GM12872 (cell line): ENCODE results near the gene GREB1.

ENCODE experiments used
- TF ChIP-seq, protein P1 (sequence below): IDR thresholded peaks from 3 replicates; pipeline ENCODE4 v1.5.1; 2011; ENCODE audit warnings: low read depth, mild to moderate bottlenecking, low read length, moderate library complexity; ENCODE audit not compliant: insufficient read depth

Gene GREB1, protein sequence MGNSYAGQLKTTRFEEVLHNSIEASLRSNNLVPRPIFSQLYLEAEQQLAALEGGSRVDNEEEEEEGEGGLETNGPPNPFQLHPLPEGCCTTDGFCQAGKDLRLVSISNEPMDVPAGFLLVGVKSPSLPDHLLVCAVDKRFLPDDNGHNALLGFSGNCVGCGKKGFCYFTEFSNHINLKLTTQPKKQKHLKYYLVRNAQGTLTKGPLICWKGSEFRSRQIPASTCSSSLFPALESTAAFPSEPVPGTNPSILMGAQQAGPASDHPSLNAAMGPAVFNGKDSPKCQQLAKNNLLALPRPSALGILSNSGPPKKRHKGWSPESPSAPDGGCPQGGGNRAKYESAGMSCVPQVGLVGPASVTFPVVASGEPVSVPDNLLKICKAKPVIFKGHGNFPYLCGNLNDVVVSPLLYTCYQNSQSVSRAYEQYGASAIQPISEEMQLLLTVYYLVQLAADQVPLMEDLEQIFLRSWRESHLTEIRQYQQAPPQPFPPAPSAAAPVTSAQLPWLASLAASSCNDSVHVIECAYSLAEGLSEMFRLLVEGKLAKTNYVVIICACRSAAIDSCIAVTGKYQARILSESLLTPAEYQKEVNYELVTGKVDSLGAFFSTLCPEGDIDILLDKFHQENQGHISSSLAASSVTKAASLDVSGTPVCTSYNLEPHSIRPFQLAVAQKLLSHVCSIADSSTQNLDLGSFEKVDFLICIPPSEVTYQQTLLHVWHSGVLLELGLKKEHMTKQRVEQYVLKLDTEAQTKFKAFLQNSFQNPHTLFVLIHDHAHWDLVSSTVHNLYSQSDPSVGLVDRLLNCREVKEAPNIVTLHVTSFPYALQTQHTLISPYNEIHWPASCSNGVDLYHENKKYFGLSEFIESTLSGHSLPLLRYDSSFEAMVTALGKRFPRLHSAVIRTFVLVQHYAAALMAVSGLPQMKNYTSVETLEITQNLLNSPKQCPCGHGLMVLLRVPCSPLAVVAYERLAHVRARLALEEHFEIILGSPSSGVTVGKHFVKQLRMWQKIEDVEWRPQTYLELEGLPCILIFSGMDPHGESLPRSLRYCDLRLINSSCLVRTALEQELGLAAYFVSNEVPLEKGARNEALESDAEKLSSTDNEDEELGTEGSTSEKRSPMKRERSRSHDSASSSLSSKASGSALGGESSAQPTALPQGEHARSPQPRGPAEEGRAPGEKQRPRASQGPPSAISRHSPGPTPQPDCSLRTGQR (N-terminal part only)

DNA sequence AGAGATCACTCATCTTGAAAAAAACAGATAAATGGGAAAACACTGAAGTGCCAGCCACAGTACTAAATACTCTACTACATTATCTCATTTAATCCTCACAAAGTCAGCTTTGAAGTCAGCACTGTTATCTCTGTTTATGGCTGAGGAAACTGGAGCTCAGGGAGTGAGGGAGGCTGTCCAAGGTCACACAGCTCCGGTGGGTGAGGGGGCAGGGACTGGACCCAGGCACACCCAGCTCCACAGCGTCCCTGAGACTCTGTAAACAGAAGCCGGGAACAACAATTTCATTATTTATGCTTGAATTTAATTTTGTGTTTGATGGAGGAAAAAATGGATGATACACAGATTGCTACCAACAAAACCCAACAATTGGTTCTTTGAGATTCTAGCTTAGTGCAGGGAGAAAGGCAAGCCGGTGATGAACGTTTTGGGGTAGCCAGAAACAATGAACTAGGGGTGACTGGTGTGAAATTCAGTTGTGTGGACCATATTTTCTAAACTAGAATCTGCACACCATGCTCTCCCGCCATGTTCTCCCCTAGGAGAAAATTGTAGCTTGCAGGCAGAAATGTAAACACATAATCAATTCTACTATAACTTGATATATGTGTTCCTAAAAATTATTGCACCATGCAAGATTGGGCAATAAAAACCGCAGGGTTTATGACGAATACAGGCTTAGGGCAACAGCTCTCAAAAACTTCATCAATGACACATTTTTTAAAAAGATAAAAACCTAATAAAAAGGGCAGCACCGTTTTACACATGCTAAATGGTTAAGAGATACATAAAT, at the start of gene GREB1:
GREB1 (plus strand) TSS at position 768 of the 793 bp plus-strand sequence. CDS start 22,570 bp downstream, outside the sequence.
- TF ChIP-seq, protein P1, sequence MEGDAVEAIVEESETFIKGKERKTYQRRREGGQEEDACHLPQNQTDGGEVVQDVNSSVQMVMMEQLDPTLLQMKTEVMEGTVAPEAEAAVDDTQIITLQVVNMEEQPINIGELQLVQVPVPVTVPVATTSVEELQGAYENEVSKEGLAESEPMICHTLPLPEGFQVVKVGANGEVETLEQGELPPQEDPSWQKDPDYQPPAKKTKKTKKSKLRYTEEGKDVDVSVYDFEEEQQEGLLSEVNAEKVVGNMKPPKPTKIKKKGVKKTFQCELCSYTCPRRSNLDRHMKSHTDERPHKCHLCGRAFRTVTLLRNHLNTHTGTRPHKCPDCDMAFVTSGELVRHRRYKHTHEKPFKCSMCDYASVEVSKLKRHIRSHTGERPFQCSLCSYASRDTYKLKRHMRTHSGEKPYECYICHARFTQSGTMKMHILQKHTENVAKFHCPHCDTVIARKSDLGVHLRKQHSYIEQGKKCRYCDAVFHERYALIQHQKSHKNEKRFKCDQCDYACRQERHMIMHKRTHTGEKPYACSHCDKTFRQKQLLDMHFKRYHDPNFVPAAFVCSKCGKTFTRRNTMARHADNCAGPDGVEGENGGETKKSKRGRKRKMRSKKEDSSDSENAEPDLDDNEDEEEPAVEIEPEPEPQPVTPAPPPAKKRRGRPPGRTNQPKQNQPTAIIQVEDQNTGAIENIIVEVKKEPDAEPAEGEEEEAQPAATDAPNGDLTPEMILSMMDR, result no peak

DNA sequence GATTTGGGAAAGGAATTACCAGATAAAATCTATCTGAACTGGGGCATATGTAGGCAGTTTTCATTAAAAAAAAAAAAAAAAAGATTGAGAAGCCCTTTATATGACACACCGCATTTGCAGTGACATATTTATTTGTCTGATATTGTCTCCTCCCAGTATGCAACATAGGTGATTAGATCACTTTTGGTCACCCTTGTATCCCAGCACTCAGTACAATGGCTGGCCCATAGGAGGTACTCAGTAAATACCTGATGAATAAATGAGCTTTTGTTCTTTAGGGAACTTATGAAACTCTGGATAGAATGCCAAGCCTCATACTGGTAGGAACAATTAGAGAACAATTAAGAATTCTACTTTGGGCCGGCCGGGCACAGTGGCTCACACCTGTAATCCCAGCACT, 45.0 kb upstream of the GREB1 start:
- TF ChIP-seq, protein P1, result no peak

DNA sequence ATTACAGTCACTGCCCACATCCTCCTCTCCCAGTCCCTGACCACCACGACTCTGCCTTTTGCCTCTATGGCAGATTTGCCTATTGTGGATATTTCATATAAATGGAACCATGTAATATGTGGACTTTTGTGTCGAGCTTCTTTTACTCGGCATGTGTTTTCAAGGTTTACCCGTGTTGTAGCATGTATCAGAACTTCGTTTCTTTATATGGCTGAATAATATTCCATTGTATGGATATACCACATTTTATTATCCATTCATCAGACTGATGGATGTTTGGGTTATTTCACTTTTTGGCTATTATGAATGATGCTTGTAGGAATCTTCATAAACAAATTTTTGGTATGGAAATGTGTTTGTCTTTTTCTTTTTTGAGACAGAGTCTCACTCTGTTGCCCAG, 43.7 kb upstream of the GREB1 start:
- TF ChIP-seq, protein P1, result no peak

DNA sequence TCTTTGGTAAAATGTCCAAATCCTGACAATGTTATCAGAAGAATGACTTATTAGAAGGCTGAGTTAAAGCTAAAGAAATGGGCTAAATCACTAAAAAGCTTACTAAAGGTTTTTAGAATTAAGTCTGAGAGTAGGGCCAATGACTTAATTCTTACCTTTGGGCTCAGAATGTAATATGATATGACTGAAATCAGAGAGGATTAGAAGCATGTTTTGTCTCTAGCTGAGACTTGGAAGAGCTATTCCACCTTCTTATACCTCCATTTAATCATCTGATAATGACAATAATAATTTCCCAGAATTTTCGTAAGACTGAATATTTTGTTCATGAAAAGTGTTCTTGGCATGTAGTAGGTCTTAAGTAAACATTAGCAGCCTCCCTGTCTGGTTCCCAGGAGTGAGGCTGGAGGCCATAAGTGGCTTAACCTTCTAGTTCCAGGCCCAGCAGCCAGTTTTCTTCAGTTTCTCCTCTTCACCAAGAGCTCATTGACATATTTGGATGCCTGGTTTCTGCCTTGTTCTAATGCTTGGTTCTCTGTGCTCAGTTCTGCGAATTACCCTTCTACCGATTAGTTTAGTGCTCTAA, 42.4 kb upstream of the GREB1 start:
- TF ChIP-seq, protein P1, result no peak

DNA sequence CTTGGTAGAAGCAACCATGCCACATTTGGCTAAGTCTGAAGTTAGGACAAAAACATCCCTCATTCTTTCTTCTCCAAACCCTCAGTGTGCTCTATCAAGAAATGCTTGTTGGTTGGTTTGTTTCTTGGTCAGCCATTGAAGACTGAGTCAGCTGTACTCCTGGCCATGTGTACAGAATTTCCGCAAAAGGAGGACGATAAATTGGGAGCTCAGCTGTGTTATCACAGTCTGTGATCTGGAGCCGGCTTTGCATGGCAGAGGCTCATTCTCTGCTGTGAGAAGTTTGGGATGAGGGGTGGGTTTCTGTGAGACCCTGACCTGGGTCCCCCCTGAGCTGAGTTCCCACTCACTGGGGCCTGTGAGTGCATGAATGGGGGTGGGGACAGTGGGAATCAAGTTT, 41.6 kb upstream of the GREB1 start:
- TF ChIP-seq, protein P1, result no peak

DNA sequence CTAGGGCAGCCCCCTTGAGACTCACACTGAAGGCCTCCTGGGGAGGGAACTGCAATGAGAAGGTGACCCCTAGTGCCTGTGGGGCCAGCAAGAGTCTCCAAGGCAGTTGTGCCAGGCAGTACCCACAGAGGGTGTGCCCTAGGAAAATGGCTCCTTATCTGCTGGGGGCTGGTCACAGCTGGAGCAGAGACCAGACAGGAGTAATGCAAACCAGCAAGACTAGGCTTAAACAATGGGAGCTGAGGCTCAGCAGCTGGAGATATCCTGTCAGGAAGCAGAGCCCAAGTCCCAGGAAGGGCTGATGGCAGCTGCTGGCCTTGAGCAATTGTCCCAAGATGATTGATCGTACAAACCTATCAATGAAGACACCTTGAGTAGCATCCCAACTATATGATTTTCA, 41.1 kb upstream of the GREB1 start:
- TF ChIP-seq, protein P1, result no peak
